ENCODE results near the gene OR2A14.
A peak's percentile ranks its signal among the peaks of the same experiment; 100 is the strongest.
"Not testable (repeated sequence)": the region's sequence is repeated elsewhere in the genome, so short reads cannot be mapped to it uniquely, and the experiment has no call there.

Gene OR2A14

DNA sequence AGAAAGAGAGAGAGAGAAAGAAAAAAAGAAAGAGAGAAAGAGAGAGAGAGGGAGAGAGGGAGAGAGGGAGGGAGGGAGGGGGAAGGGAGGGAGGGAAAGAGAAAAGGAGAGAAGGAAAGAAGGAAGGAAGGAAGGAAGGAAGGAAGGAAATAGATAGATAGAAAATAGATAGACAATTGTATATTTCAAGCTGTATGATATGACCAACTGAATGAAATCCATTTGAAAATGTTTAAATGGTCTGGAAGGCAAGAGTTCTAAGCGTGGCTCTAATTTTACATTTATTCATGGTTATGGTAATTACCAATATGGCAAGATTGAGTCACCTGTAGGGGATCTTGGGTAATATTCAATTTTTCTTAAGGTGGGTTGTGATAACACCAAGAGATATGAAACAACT is 35.9 kb downstream of the OR2A14 start:
- no peak for DNase-seq

GRCh38 chr7:144164784-144165183 is 41.8 kb downstream of the OR2A14 start:
- no peak for DNase-seq

GRCh38 chr7:144171594-144172350 is 48.8 kb downstream of the OR2A14 start:
- DNase-seq = not testable (repeated sequence)

DNA sequence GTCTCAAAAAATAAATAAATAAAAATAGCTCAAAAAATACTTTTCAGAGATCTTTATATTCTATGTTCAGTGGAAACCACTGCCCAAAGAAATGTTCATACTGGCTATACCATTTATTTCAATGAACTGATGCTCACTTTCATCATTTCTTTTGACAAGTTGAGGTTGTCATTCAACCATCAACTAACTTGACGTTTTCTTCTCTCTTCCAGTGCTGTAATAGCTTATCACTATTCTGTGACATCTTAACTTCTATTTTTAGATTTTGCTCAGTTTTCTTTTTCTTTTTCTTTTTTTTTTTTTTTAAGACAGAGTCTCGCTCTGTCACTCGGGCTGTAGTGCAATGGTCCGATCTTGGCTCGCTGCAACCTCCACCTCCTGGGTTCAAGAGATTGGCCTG is 51.6 kb downstream of the OR2A14 start:
- no peak for DNase-seq

GRCh38 chr7:144178380-144179164 is 55.6 kb downstream of the OR2A14 start:
- DNase-seq = peak; percentile 1 to 12

DNA sequence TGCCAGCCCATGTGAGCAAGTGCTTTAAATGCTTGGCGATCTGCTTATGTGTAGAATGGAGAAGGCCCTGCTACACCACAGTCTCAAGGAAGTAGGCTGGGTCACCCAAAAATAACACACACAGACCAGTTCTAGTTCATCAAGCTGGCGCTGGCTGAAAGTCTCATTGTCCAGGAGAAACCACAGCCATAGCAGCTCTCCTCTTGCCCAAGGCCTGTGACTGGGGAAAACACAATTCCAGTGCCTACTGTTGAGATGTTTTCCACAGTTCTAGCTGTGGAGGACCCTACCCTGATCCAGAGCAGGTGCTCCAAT is 56.1 kb downstream of the OR2A14 start:
- DNase-seq = not testable (repeated sequence)

All from AML-193 (cell line).